Endothelial cell of umbilical vein (primary cell): ENCODE results near the gene YY1.

Source experiments
- CTCF ChIP-seq, 2 donors: IDR thresholded peaks; 1 replicate in 1 of 2; 2 replicates in 1 of 2; pipeline ENCODE4 v1.5.1; 2011; ENCODE audit warnings: low read length in 2 of 2, mild to moderate bottlenecking in 2 of 2, moderate library complexity in 2 of 2, control low read depth in 1 of 2, inconsistent platforms in 1 of 2, low read depth in 1 of 2; ENCODE audit not compliant: insufficient read depth in 1 of 2; ENCODE audit errors: extremely low read depth in 1 of 2
- EZH2 ChIP-seq: IDR thresholded peaks from 2 replicates; pipeline ENCODE4 v1.6.1; 2012; ENCODE audit warnings: borderline replicate concordance, low read depth, mild to moderate bottlenecking, moderate library complexity, low read length, inconsistent platforms; ENCODE audit not compliant: severe bottlenecking
- FOS ChIP-seq: IDR thresholded peaks from 2 replicates; pipeline ENCODE4 v1.6.1; 2011; ENCODE audit warnings: mild to moderate bottlenecking, low read length, moderate library complexity, borderline replicate concordance; ENCODE audit not compliant: insufficient read depth
- JUN ChIP-seq: IDR thresholded peaks from 2 replicates; pipeline ENCODE4 v1.6.1; 2011; ENCODE audit warnings: borderline replicate concordance, low read depth; ENCODE audit not compliant: insufficient read length, insufficient read depth
- MAX ChIP-seq: IDR thresholded peaks from 2 replicates; pipeline ENCODE4 v1.6.1; 2011; ENCODE audit not compliant: insufficient read depth, insufficient read length
- POLR2A ChIP-seq: IDR thresholded peaks from 2 replicates; pipeline ENCODE4 v1.6.1; 2012; ENCODE audit warnings: low read depth, mild to moderate bottlenecking, control low read depth, low read length

GRCh38 chr14:100275214-100275613, 36.3 kb downstream of the YY1 start:
- TF ChIP-seq POLR2A (no peak), FOS (no peak), EZH2 (no peak), CTCF (IDR thresholded peaks at IDR 0.05; ENCODE audit: extremely low read depth in 1 of 2, insufficient read depth in 1 of 2, low read depth in 1 of 2, low read length in 2 of 2) (no peak), JUN (no peak), MAX (no peak)
